Hepatocyte (in vitro differentiated cells): ENCODE measurements around the gene TIGAR. TPM values are rescaled to one million over a fixed set of nuclear protein-coding genes. Genes with fewer than 3 reads are reported as not detected.

Experiments
- DNase-seq: peaks from one replicate; pipeline ENCODE4 v3.0.0-alpha.2; 2016; ENCODE audit warnings: low spot score
- H2AFZ ChIP-seq: fragments of 200-600 bp; sonication (generic); 2 replicates; pipeline ENCODE4 v1.6.0; 2016; ENCODE audit warnings: antibody characterized with exemption, mild to moderate bottlenecking
- H3K27ac ChIP-seq: fragments of 200-600 bp; sonication (generic); 2 replicates; pipeline ENCODE4 v1.5.1; 2016; ENCODE audit warnings: mild to moderate bottlenecking
- H3K27me3 ChIP-seq: fragments of 200-600 bp; sonication (generic); 2 replicates; pipeline ENCODE4 v1.6.1; 2016
- H3K36me3 ChIP-seq: fragments of 200-600 bp; sonication (generic); replicated peaks from 2 replicates; pipeline ENCODE4 v1.5.1; 2016; ENCODE audit warnings: low read depth; ENCODE audit not compliant: insufficient read depth
- H3K4me1 ChIP-seq: fragments of 200-600 bp; sonication (generic); 2 replicates; pipeline ENCODE4 v1.5.1; 2016; ENCODE audit warnings: mild to moderate bottlenecking, moderate library complexity; ENCODE audit not compliant: insufficient read depth
- H3K4me2 ChIP-seq: fragments of 200-600 bp; sonication (generic); 2 replicates; pipeline ENCODE4 v1.6.0; 2016
- H3K4me3 ChIP-seq: fragments of 200-600 bp; sonication (generic); 2 replicates; pipeline ENCODE4 v1.5.1; 2016; ENCODE audit warnings: mild to moderate bottlenecking
- H3K79me2 ChIP-seq: fragments of 200-600 bp; sonication (generic); 2 replicates; pipeline ENCODE4 v1.6.0; 2017; ENCODE audit warnings: mild to moderate bottlenecking
- H3K9me2 ChIP-seq: fragments of 200-600 bp; sonication (generic); replicated peaks from 2 replicates; pipeline ENCODE4 v1.6.0; 2017; ENCODE audit warnings: mild to moderate bottlenecking; ENCODE audit not compliant: insufficient read depth
- H3K9me3 ChIP-seq: fragments of 200-600 bp; sonication (generic); 2 replicates; pipeline ENCODE4 v1.5.1; 2016; ENCODE audit warnings: low read depth, mild to moderate bottlenecking
- H4K20me1 ChIP-seq: fragments of 200-600 bp; sonication (generic); 2 replicates; pipeline ENCODE4 v1.6.0; 2016; ENCODE audit warnings: mild to moderate bottlenecking; ENCODE audit not compliant: insufficient read depth, poor library complexity, severe bottlenecking
- EZH2 ChIP-seq: fragments of 200-600 bp; sonication (generic); IDR thresholded peaks from 2 replicates; pipeline ENCODE4 v1.6.1; 2016; ENCODE audit warnings: antibody characterized with exemption, mild to moderate bottlenecking, borderline replicate concordance
- EZH2phosphoT487 ChIP-seq: fragments of 200-600 bp; sonication (generic); IDR thresholded peaks from one replicate; pipeline ENCODE4 v1.6.1; 2018; ENCODE audit warnings: antibody characterized with exemption, mild to moderate bottlenecking, low read depth, moderate library complexity; ENCODE audit not compliant: unreplicated experiment, severe bottlenecking
- WGBS: methylation state at CpG from one replicate; pipeline ENCODE4 v1.1.6; 2016; ENCODE audit warnings: low lambda C conversion rate; ENCODE audit errors: missing lambda C conversion rate; 5-methylcytosine and 5-hydroxymethylcytosine counted together
- polyA plus RNA-seq: library from polyadenylated mRNA; unstranded; fragments of >200 nt; fragmentation: Nextera tagmentation; extraction: Ambion mirVana; gene quantifications from 2 replicates; pipeline ENCODE4 v1.2.1, GENCODE V29; 2016
- total RNA-seq: library from RNA; depleted of rRNA; stranded (reverse); fragments of >200 nt; gene quantifications from 2 replicates; pipeline ENCODE4 v1.2.3, GENCODE V29; 2014
- TF ChIP-seq, protein P1 (sequence below): fragments of 200-600 bp; sonication (generic); IDR thresholded peaks from 2 replicates; pipeline ENCODE4 v1.5.1; 2016; ENCODE audit warnings: antibody characterized with exemption, mild to moderate bottlenecking; ENCODE audit not compliant: poor library complexity

The TIGAR gene
- 6.9 and 7.9 TPM in 2 replicates for total RNA-seq
- 9.8 and 12.3 TPM in 2 replicates for polyA plus RNA-seq

- WGBS, result 2% methylated on average over 71 of the region's 76 CpGs
Observed at GRCh38 chr12:4320853-4321701, at the start of gene TIGAR. Gene TIGAR, plus strand, starts transcription at chr12:4321213. Its CDS starts 59 bp downstream, at chr12:4321272.

DNA sequence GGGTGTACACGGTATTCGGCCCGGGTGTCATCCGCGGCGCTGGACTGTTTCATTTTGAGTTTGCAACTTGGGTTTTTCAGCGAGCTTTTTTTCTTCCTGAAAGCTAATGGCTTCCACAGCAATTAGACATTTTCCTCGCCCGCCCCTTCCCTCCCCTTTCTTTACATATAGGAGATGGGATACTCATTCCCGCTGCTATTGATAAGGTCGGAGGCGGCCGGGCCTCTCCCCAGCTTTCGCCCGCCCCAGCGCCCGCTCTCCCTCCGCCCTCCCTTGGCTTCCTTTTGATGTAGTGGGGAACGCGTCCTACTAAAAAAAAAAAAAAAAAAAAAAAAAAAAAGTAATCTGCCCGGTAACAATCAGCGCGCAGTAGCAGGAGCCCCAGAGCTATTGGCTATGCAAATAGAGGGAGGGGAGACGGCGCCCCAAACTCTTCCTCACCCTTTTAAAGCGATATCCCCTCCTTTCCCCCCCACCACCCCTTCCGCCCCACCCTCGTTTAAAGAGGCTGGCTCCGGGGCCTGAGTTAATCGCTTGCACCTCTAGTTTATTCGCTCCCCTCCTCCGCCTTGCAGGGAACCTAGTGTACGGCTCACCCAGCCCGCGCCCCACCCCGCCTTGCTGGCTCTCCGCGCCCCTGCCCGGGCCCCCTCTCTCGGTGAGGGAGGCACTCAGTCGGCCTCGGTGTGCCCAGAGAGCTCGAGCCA is 49.1 kb upstream of the TIGAR start:
- H3K9me3 ChIP-seq, result no peaks in the 10 kb centered on the region
- peaks cover 10% of the 10 kb centered on the region for H3K27me3 ChIP-seq
- TF ChIP-seq EZH2 (no peak), EZH2phosphoT487 (no peak)
- TF ChIP-seq, protein P1, sequence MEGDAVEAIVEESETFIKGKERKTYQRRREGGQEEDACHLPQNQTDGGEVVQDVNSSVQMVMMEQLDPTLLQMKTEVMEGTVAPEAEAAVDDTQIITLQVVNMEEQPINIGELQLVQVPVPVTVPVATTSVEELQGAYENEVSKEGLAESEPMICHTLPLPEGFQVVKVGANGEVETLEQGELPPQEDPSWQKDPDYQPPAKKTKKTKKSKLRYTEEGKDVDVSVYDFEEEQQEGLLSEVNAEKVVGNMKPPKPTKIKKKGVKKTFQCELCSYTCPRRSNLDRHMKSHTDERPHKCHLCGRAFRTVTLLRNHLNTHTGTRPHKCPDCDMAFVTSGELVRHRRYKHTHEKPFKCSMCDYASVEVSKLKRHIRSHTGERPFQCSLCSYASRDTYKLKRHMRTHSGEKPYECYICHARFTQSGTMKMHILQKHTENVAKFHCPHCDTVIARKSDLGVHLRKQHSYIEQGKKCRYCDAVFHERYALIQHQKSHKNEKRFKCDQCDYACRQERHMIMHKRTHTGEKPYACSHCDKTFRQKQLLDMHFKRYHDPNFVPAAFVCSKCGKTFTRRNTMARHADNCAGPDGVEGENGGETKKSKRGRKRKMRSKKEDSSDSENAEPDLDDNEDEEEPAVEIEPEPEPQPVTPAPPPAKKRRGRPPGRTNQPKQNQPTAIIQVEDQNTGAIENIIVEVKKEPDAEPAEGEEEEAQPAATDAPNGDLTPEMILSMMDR, result no peak
- peak overlapping the region; percentile 57 for H3K4me3 ChIP-seq
- H4K20me1 ChIP-seq, result no peaks in the 10 kb centered on the region
- DNase-seq, result peak; percentile 87
- H3K36me3 ChIP-seq, result no peaks in the 10 kb centered on the region
- peaks cover 31% of the 10 kb centered on the region for H3K79me2 ChIP-seq
- WGBS, result 2% methylated on average over 28 of the region's 43 CpGs
- H3K9me2 ChIP-seq, result no peaks in the 10 kb centered on the region
- peak overlapping the region; percentile 88 for H3K4me2 ChIP-seq
- peak overlapping the region; percentile 57 for H2AFZ ChIP-seq
- H3K4me1 ChIP-seq, result peaks cover 24% of the 10 kb centered on the region
- H3K27ac ChIP-seq, result peak overlapping the region; percentile 96

More at GRCh38 chr12:4320853-4321701, at the start of gene TIGAR:
- peaks cover 24% of the 10 kb centered on the region for H3K79me2 ChIP-seq
- H3K36me3 ChIP-seq, result no peaks in the 10 kb centered on the region
- no peaks in the 10 kb centered on the region for H3K9me3 ChIP-seq
- H3K9me2 ChIP-seq, result no peaks in the 10 kb centered on the region
- peaks cover 4% of the 10 kb centered on the region for H3K4me1 ChIP-seq
- H4K20me1 ChIP-seq, result no peaks in the 10 kb centered on the region
- no peaks in the 10 kb centered on the region for H3K27me3 ChIP-seq
- DNase-seq, result peak; percentile 98
- H3K4me3 ChIP-seq, result peak within 1 kb of the TSS; percentile 76
- peak within 1 kb of the TSS; percentile 95 for H3K27ac ChIP-seq
- H3K4me2 ChIP-seq, result peak within 1 kb of the TSS; percentile 95
- H2AFZ ChIP-seq, result peak within 1 kb of the TSS; percentile 85
- no peak for TF ChIP-seq EZH2
- no peak for TF ChIP-seq EZH2phosphoT487
- TF ChIP-seq, protein P1, result no peak

GRCh38 chr12:4272424-4273272 is 48.4 kb upstream of the TIGAR start:
- Histone ChIP-seq H3K27me3 (peaks cover 7% of the 10 kb centered on the region), H3K9me2 (no peaks in the 10 kb centered on the region), H3K4me1 (peaks cover 30% of the 10 kb centered on the region), H2AFZ (peak overlapping the region; percentile 57), H3K36me3 (no peaks in the 10 kb centered on the region), H3K4me2 (peak overlapping the region; percentile 88), H3K4me3 (peak overlapping the region; percentile 40), H3K27ac (peak overlapping the region; percentile 96), H3K79me2 (peaks cover 37% of the 10 kb centered on the region), H4K20me1 (peaks cover 6% of the 10 kb centered on the region), H3K9me3 (no peaks in the 10 kb centered on the region)
- DNase-seq, result peak; percentile 78
- TF ChIP-seq EZH2, result peak; percentile 12
- TF ChIP-seq, protein P1, result no peak
- WGBS, result 2% methylated on average over 33 of the region's 62 CpGs
